ENCODE measurements around the gene CMA1. TPM values are rescaled to one million over a fixed set of nuclear protein-coding genes. Genes with fewer than 3 reads are reported as not detected.

The CMA1 gene
- total RNA-seq, 4 donors from 2014 or later, result not detected

DNA sequence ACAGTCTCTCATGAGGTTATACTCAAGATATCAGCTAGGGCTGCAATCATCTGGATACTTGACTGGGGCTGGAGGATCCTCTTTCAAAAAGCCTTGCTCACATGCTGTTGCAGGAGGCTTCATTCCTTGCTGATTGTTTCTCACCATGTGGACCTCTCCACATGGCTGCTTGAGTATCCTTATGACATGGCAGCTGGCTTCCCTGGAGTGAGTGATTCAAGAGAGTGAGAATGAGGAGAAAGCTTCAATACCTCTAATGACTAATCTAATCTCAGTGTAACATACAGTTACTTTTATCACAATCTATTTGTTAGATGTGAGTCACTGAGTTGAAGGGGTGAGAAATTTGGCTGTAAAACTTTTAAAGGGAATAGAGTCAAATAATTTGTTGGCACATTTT lies 51.1 kb downstream of the CMA1 start:
- no peak overlapping the region for H3K4me3 ChIP-seq
- TF ChIP-seq, protein P1, sequence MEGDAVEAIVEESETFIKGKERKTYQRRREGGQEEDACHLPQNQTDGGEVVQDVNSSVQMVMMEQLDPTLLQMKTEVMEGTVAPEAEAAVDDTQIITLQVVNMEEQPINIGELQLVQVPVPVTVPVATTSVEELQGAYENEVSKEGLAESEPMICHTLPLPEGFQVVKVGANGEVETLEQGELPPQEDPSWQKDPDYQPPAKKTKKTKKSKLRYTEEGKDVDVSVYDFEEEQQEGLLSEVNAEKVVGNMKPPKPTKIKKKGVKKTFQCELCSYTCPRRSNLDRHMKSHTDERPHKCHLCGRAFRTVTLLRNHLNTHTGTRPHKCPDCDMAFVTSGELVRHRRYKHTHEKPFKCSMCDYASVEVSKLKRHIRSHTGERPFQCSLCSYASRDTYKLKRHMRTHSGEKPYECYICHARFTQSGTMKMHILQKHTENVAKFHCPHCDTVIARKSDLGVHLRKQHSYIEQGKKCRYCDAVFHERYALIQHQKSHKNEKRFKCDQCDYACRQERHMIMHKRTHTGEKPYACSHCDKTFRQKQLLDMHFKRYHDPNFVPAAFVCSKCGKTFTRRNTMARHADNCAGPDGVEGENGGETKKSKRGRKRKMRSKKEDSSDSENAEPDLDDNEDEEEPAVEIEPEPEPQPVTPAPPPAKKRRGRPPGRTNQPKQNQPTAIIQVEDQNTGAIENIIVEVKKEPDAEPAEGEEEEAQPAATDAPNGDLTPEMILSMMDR (IDR thresholded peaks at IDR 0.05), result no peak
- TF ChIP-seq POLR2A (IDR thresholded peaks at IDR 0.05), result no peak

More for the DNA sequence above, 51.1 kb downstream of the CMA1 start:
- Histone ChIP-seq H3K27ac (no peak overlapping the region), H3K27me3 (no peaks in the 10 kb centered on the region), H3K9me3 (no peaks in the 10 kb centered on the region), H3K4me1 (no peaks in the 10 kb centered on the region), H3K36me3 (no peaks in the 10 kb centered on the region)
- no peak for DNase-seq
- intact Hi-C loops (cut with DNase I; ENCODE audit: low total_unique reads), result no loop called here

Other genes with a start within 250 kb of the CMA1 start
- gene TGM1, start 245.1 kb downstream of the CMA1 start, total RNA-seq, result 1 to 10 TPM in 2 of 4 donors, not detected in 2; 1.6 to 3.2 TPM
- gene RABGGTA, start 236.7 kb downstream of the CMA1 start, total RNA-seq, result 10 to 100 TPM in 3 of 4 donors, 1 to 10 TPM in 1; 9.2 to 67.9 (median 23.2) TPM
- 10 to 100 TPM; 17.0 to 52.4 (median 37.7) TPM for gene DHRS1, start 208.5 kb downstream of the CMA1 start, total RNA-seq
- gene NOP9, start 208.4 kb downstream of the CMA1 start, total RNA-seq, result 10 to 100 TPM in 3 of 4 donors, 1 to 10 TPM in 1; 5.0 to 23.5 (median 22.5) TPM
- gene CIDEB, start 200.3 kb downstream of the CMA1 start, total RNA-seq, result 10 to 100 TPM in 2 of 4 donors, 1 to 10 TPM in 2; 1.3 to 25.5 (median 14.1) TPM
- gene LTB4R2, start 198.1 kb downstream of the CMA1 start, total RNA-seq, result 1 to 10 TPM in 3 of 4 donors, not detected in 1; 1.0 to 7.1 (median 5.6) TPM
- 10 to 100 TPM in 1 of 4 donors, 1 to 10 TPM in 3; 3.7 to 19.5 (median 5.6) TPM for gene LTB4R, start 196.8 kb downstream of the CMA1 start, total RNA-seq
- gene ADCY4, start 173.2 kb downstream of the CMA1 start, total RNA-seq, result 100 to 1,000 TPM in 2 of 4 donors, 10 to 100 TPM in 2; 22.8 to 138 (median 86.1) TPM
- 100 to 1,000 TPM in 1 of 4 donors, 1 to 10 TPM in 2, under 1 TPM in 1; 0.29 to 123 (median 6.0) TPM for gene RIPK3, start 168.3 kb downstream of the CMA1 start, total RNA-seq
- gene NFATC4, start 140.1 kb downstream of the CMA1 start, total RNA-seq, result 100 to 1,000 TPM in 1 of 4 donors, 10 to 100 TPM in 3; 25.6 to 187 (median 86.4) TPM
- 10 to 100 TPM in 3 of 4 donors, 1 to 10 TPM in 1; 4.9 to 51.1 (median 27.3) TPM for gene NYNRIN, start 109.3 kb downstream of the CMA1 start, total RNA-seq
- gene CBLN3, start 78.6 kb downstream of the CMA1 start, total RNA-seq, result 1 to 10 TPM in 3 of 4 donors, not detected in 1; 1.3 to 3.3 (median 3.2) TPM
- gene KHNYN, start 78.3 kb downstream of the CMA1 start, total RNA-seq, result 10 to 100 TPM; 16.5 to 88.6 (median 66.1) TPM
- 10 to 100 TPM; 12.8 to 87.5 (median 33.0) TPM for gene SDR39U1, start 65.5 kb downstream of the CMA1 start, total RNA-seq
- 1 to 10 TPM in 2 of 4 donors, not detected in 2; 1.9 to 4.0 TPM for gene CTSG, start 68.0 kb upstream of the CMA1 start, total RNA-seq
- 1 to 10 TPM in 1 of 4 donors, under 1 TPM in 1, not detected in 2; 0.82 to 2.3 TPM for gene GZMH, start 101.4 kb upstream of the CMA1 start, total RNA-seq
- 100 to 1,000 TPM in 1 of 4 donors, 1 to 10 TPM in 1, not detected in 2; 2.8 to 122 TPM for gene GZMB, start 125.9 kb upstream of the CMA1 start, total RNA-seq

Measured in uterus (tissue), 4 donors.